PC-9 (cell line): ENCODE measurements around the gene FOXN3. TPM values are rescaled to one million over a fixed set of nuclear protein-coding genes. Genes with fewer than 3 reads are reported as not detected.

Experiments used
- BruUV-seq: library from RNA; stranded (reverse); fragments of 400-500 nt; replicated peaks from 2 replicates; lab custom pipeline; 2021; lab: Mats Ljungman, UMichigan
- CTCF ChIA-PET: fragments of 300-600 bp; sonication (Branson Sonifier 250); formaldehyde crosslinking; loops from one replicate; lab custom pipeline; 2022; ENCODE audit warnings: antibody characterized with exemption; lab: Charles Lee
- POLR2A ChIA-PET: fragments of 300-600 bp; sonication (Branson Sonifier 250); formaldehyde crosslinking; loops from one replicate; lab custom pipeline; 2022; ENCODE audit warnings: antibody characterized with exemption; ENCODE audit not compliant: unreplicated experiment; lab: Charles Lee
- DNase-seq, 2 experiments: peaks; one replicate each; pipeline versions ENCODE4 v3.0.0 to v3.0.0-alpha.2; 2015 to 2022; ENCODE audit warnings: mixed read lengths in 1 of 2
- H2AFZ ChIP-seq: fragments of 200-600 bp; sonication (generic); 2 replicates; pipeline ENCODE4 v1.8.1; 2017; ENCODE audit warnings: antibody characterized with exemption
- H3F3A ChIP-seq: fragments of 200-600 bp; sonication (generic); 2 replicates; pipeline ENCODE4 v1.8.1; 2017; ENCODE audit warnings: antibody characterized with exemption, mild to moderate bottlenecking, low read depth; ENCODE audit not compliant: insufficient read depth
- H3K27ac ChIP-seq: fragments of 200-600 bp; sonication (generic); 2 replicates; pipeline ENCODE4 v1.6.1; 2016; ENCODE audit warnings: mixed run types
- H3K27me3 ChIP-seq: fragments of 200-600 bp; sonication (generic); 2 replicates; pipeline ENCODE4 v1.6.1; 2016; ENCODE audit warnings: low read depth, mixed run types; ENCODE audit not compliant: insufficient read depth
- H3K36me3 ChIP-seq: fragments of 200-600 bp; sonication (generic); 2 replicates; pipeline ENCODE4 v1.6.1; 2016; ENCODE audit warnings: low read depth, mixed run types
- H3K4me1 ChIP-seq: fragments of 200-600 bp; sonication (generic); replicated peaks from 2 replicates; pipeline ENCODE4 v1.6.1; 2016; ENCODE audit warnings: mixed run types; ENCODE audit not compliant: insufficient read depth
- H3K4me2 ChIP-seq: fragments of 200-600 bp; sonication (generic); 2 replicates; pipeline ENCODE4 v1.6.1; 2017; ENCODE audit warnings: mixed run types
- H3K4me3 ChIP-seq: fragments of 200-600 bp; sonication (generic); 2 replicates; pipeline ENCODE4 v1.6.1; 2016; ENCODE audit warnings: mixed run types
- H3K79me2 ChIP-seq: fragments of 200-600 bp; sonication (generic); 2 replicates; pipeline ENCODE4 v1.6.1; 2017; ENCODE audit warnings: low read depth, mixed run types
- H3K9me2 ChIP-seq: fragments of 200-600 bp; sonication (generic); 2 replicates; pipeline ENCODE4 v1.8.1; 2017; ENCODE audit warnings: mild to moderate bottlenecking; ENCODE audit not compliant: insufficient read depth
- H3K9me3 ChIP-seq: fragments of 200-600 bp; sonication (generic); 2 replicates; pipeline ENCODE4 v1.8.1; 2016; ENCODE audit warnings: low read depth; ENCODE audit not compliant: insufficient read depth
- H4K20me1 ChIP-seq: fragments of 200-600 bp; sonication (generic); 2 replicates; pipeline ENCODE4 v1.8.1; 2017; ENCODE audit not compliant: insufficient read depth
- EZH2 ChIP-seq: fragments of 200-600 bp; sonication (generic); IDR thresholded peaks from 2 replicates; pipeline ENCODE4 v1.8.0; 2017; ENCODE audit warnings: antibody characterized with exemption, low read depth
- intact Hi-C: fragments of 100-400 bp; cut with micrococcal nuclease; formaldehyde crosslinking; loops from one replicate; pipeline ENCODE4 v1.10.0; 2022; ENCODE audit not compliant: unreplicated experiment
- total RNA-seq: library from RNA; stranded (reverse); gene quantifications from 2 replicates; pipeline ENCODE4 v1.2.3, GENCODE V29; 2021
- TF ChIP-seq, protein P1 (sequence below): fragments of 200-600 bp; sonication (generic); conservative IDR thresholded peaks from 2 replicates; pipeline ENCODE4 v1.6.1; 2017; ENCODE audit warnings: mixed run types, antibody characterized with exemption, mild to moderate bottlenecking, moderate library complexity

FOXN3 gene
- total RNA-seq, 1 experiment from 2014 or later, result 4.2 TPM

DNA sequence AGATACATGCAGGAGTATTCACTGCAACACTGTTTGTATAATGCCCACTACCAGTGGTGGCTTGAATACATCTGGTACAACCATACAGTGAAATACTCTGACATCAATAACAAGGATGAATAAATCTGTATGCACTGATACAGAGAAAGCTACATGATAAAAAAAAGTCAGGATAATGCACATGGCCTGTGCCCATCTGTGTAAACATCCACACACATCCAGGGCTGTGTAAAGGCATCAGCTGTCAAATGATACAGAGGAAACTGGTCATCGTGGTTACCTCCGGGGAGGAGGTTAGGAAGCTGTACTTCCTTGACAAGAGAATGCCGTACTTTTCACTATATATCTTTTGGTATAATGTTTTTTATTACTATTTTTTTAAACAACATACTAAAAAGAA lies 176.6 kb downstream of the FOXN3 start:
- H3K27ac ChIP-seq, result no peak overlapping the region
- H4K20me1 ChIP-seq, result no peaks in the 10 kb centered on the region
- H3K9me2 ChIP-seq, result no peaks in the 10 kb centered on the region
- no peaks in the 10 kb centered on the region for H3K79me2 ChIP-seq
- CTCF ChIA-PET, result no interaction called here
- peaks cover 31% of the 10 kb centered on the region; the same call in 1 of the 2 replicates for H3K27me3 ChIP-seq
- TF ChIP-seq, protein P1, sequence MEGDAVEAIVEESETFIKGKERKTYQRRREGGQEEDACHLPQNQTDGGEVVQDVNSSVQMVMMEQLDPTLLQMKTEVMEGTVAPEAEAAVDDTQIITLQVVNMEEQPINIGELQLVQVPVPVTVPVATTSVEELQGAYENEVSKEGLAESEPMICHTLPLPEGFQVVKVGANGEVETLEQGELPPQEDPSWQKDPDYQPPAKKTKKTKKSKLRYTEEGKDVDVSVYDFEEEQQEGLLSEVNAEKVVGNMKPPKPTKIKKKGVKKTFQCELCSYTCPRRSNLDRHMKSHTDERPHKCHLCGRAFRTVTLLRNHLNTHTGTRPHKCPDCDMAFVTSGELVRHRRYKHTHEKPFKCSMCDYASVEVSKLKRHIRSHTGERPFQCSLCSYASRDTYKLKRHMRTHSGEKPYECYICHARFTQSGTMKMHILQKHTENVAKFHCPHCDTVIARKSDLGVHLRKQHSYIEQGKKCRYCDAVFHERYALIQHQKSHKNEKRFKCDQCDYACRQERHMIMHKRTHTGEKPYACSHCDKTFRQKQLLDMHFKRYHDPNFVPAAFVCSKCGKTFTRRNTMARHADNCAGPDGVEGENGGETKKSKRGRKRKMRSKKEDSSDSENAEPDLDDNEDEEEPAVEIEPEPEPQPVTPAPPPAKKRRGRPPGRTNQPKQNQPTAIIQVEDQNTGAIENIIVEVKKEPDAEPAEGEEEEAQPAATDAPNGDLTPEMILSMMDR, result no peak
- no peaks in the 10 kb centered on the region for H3K36me3 ChIP-seq
- no peaks in the 10 kb centered on the region for H3F3A ChIP-seq
- DNase-seq, result no peak
- H2AFZ ChIP-seq, result no peak overlapping the region
- H3K4me1 ChIP-seq, result no peaks in the 10 kb centered on the region
- H3K4me2 ChIP-seq, result no peak overlapping the region
- intact Hi-C loops, result no loop called here
- POLR2A ChIA-PET, result no interaction called here
- no TSS peak for BruUV-seq
- H3K9me3 ChIP-seq, result no peaks in the 10 kb centered on the region
- H3K4me3 ChIP-seq, result no peak overlapping the region

DNA sequence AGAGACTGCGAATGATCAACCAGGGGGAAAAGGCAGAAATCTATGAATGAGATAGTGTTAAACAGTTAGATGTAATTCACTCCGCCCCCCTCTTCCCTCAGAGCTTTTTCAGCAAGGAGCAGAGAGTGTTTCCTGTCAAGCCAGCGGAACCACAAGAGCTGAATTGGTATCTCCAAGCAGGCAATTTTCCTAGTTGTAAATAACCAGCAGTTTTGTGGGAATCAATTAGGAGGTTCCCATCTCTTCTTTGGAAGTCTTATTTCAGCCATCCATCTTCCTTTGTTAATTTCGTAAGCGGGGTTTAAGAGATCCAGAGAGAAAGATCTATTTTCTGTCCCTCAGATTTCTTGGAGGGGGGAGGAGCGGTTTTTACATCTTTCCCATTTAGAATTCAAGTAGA lies 178.0 kb downstream of the FOXN3 start:
- BruUV-seq, result no TSS peak
- H4K20me1 ChIP-seq, result no peaks in the 10 kb centered on the region
- peaks cover 31% of the 10 kb centered on the region; the same call in 1 of the 2 replicates for H3K27me3 ChIP-seq
- TF ChIP-seq, protein P1, result no peak
- TF ChIP-seq EZH2, result no peak
- H3K79me2 ChIP-seq, result no peaks in the 10 kb centered on the region
- no peak overlapping the region for H3K4me2 ChIP-seq
- DNase-seq, result no peak
- ChIA-PET POLR2A (no interaction called here), CTCF (no interaction called here)
- no peak overlapping the region for H3K4me3 ChIP-seq
- no peaks in the 10 kb centered on the region for H3K36me3 ChIP-seq
- no peaks in the 10 kb centered on the region for H3F3A ChIP-seq
- no peak overlapping the region for H2AFZ ChIP-seq
- H3K9me2 ChIP-seq, result no peaks in the 10 kb centered on the region
- no peak overlapping the region for H3K27ac ChIP-seq
- H3K9me3 ChIP-seq, result no peaks in the 10 kb centered on the region
- intact Hi-C loops, result loop anchor here (5.0 kb wide), 1 partner anchor 197 kb away; no protein-coding TSS in a partner anchor
- no peaks in the 10 kb centered on the region for H3K4me1 ChIP-seq

DNA sequence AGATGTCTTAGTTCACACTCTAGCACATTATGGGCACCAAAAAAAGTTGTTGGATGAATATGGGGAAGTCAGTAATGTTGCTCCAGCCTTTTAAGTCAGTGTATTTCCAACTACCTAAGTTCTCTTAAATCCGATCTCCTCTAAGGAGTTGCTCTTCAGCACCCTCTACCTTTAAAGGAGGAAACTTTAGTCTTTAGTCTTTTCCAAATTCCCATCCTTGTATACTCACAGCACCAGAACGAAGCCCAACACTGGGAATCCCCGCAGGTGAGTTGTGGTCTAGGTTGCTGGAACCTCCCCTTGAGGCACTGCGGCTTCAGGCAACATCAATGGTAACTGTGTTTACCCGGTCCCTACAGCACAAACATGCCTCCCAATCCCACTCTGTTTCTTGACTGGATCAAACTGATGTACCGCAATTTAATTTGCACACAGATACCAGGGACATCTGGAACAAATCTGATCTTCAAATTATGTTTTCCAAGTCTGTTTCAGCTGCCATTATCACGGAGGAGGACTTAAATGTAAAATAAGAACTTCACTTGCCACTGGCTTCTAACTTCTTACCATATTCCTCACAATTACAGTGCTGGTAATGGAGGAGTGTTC lies 179.0 kb downstream of the FOXN3 start:
- BruUV-seq, result no TSS peak
- Histone ChIP-seq H3K4me3 (no peak overlapping the region), H3K9me2 (no peaks in the 10 kb centered on the region), H3K4me1 (no peaks in the 10 kb centered on the region), H3K27ac (no peak overlapping the region), H4K20me1 (no peaks in the 10 kb centered on the region), H3F3A (no peaks in the 10 kb centered on the region), H3K36me3 (no peaks in the 10 kb centered on the region), H3K4me2 (no peak overlapping the region), H3K9me3 (no peaks in the 10 kb centered on the region), H3K27me3 (0 out of 2 replicates have a peak, but pooled peaks cover 27% of the 10 kb centered on the region), H3K79me2 (no peaks in the 10 kb centered on the region), H2AFZ (no peak overlapping the region)
- ChIA-PET CTCF (interaction anchor here (0.6 kb wide), 1 partner anchor 230 kb away, joined by 4 read pairs; no protein-coding TSS in a partner anchor), POLR2A (no interaction called here)
- TF ChIP-seq, protein P1, result peak; percentile 33
- no peak for TF ChIP-seq EZH2
- intact Hi-C loops, result loop anchor here (5.0 kb wide), 1 partner anchor 196 kb away; no protein-coding TSS in a partner anchor
- DNase-seq, result no peak
